Activated CD8-positive, alpha-beta T cell treated with anti-CD3 and anti-CD28 coated beads for 36 hours (primary cell): ENCODE measurements around the gene CTSD. TPM values are rescaled to one million over a fixed set of nuclear protein-coding genes. Genes with fewer than 3 reads are reported as not detected.

Experiments
- ATAC-seq: fragments of 200-7000 bp; cut with Tn5 transposase; one replicate; pipeline ENCODE4 v1.10.0; 2021; ENCODE audit warnings: mild to moderate bottlenecking, moderate library complexity
- CTCF ChIA-PET: fragments of 350-600 bp; sonication (Branson Sonifier 250); formaldehyde crosslinking; loops from one replicate; lab custom pipeline; 2021; ENCODE audit warnings: antibody characterized with exemption; lab: Charles Lee
- POLR2A ChIA-PET: fragments of 350-600 bp; sonication (Branson Sonifier 250); formaldehyde crosslinking; loops from one replicate; lab custom pipeline; 2021; ENCODE audit warnings: antibody characterized with exemption; lab: Charles Lee
- DNase-seq: peaks from one replicate; pipeline ENCODE4 v3.0.0-alpha.2; 2020
- H3K27ac Mint-ChIP-seq: one replicate; pipeline ENCODE4 v1.8.0; 2021; ENCODE audit warnings: mild to moderate bottlenecking, mixed read lengths
- H3K27me3 Mint-ChIP-seq: one replicate; pipeline ENCODE4 v1.8.0; 2021; ENCODE audit warnings: mixed read lengths
- H3K36me3 Mint-ChIP-seq: one replicate; pipeline ENCODE4 v1.8.0; 2021; ENCODE audit warnings: low read depth, mixed read lengths
- H3K4me1 Mint-ChIP-seq: one replicate; pipeline ENCODE4 v1.8.0; 2021; ENCODE audit warnings: low read depth, mixed read lengths
- H3K4me3 Mint-ChIP-seq: one replicate; pipeline ENCODE4 v1.8.0; 2021; ENCODE audit warnings: mild to moderate bottlenecking, moderate library complexity, mixed read lengths
- H3K9me3 Mint-ChIP-seq: one replicate; pipeline ENCODE4 v1.8.0; 2021; ENCODE audit warnings: mixed read lengths
- intact Hi-C: fragments of 100-400 bp; cut with micrococcal nuclease; formaldehyde crosslinking; loops from one replicate; pipeline ENCODE4 v1.10.0; 2022
- total RNA-seq, 2 experiments: library from RNA; stranded (reverse); gene quantifications; one replicate each; pipeline ENCODE4 v1.2.3, GENCODE V29; 2021
- TF ChIP-seq, protein P1 (sequence below): fragments of 200-600 bp; IDR thresholded peaks from one replicate; pipeline ENCODE4 v1.8.0; 2022; ENCODE audit warnings: antibody characterized with exemption, mild to moderate bottlenecking

CTSD gene
- total RNA-seq, 2 experiments from 2014 or later, result 44.9 to 45.6 TPM

DNA sequence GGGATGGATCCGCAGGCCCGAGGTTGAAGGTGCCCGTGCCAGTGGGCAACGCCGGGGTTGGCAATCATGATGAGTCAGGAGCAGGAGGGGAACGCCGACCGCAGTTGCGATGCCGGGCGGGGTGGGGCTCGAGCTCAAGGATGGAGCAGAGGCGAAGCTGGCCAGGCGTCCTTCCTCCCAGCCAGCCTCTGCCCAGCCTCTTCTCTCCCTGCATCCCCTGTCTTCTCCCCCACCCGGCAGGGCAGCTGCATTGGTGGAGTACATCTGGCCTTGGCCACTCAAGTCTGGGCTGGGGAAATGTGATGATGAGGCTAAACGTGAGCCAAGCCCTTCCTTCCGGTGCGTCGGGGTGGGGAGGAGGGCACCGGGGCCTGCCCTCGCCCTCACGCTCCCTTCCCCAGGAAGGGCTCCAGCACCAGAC is 17.2 kb downstream of the CTSD start:
- TF ChIP-seq, protein P1, sequence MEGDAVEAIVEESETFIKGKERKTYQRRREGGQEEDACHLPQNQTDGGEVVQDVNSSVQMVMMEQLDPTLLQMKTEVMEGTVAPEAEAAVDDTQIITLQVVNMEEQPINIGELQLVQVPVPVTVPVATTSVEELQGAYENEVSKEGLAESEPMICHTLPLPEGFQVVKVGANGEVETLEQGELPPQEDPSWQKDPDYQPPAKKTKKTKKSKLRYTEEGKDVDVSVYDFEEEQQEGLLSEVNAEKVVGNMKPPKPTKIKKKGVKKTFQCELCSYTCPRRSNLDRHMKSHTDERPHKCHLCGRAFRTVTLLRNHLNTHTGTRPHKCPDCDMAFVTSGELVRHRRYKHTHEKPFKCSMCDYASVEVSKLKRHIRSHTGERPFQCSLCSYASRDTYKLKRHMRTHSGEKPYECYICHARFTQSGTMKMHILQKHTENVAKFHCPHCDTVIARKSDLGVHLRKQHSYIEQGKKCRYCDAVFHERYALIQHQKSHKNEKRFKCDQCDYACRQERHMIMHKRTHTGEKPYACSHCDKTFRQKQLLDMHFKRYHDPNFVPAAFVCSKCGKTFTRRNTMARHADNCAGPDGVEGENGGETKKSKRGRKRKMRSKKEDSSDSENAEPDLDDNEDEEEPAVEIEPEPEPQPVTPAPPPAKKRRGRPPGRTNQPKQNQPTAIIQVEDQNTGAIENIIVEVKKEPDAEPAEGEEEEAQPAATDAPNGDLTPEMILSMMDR, result no peak
- no peak overlapping the region for H3K4me3 Mint-ChIP-seq
- ATAC-seq (no peak), DNase-seq (no peak)
- H3K27me3 Mint-ChIP-seq, result peaks cover 15% of the 10 kb centered on the region
- intact Hi-C loops, result no loop called here
- H3K9me3 Mint-ChIP-seq, result peaks cover 2% of the 10 kb centered on the region
- H3K36me3 Mint-ChIP-seq, result no peaks in the 10 kb centered on the region
- POLR2A ChIA-PET, result no interaction called here
- no peak overlapping the region for H3K27ac Mint-ChIP-seq
- peaks cover 14% of the 10 kb centered on the region for H3K4me1 Mint-ChIP-seq
- CTCF ChIA-PET, result no interaction called here

DNA sequence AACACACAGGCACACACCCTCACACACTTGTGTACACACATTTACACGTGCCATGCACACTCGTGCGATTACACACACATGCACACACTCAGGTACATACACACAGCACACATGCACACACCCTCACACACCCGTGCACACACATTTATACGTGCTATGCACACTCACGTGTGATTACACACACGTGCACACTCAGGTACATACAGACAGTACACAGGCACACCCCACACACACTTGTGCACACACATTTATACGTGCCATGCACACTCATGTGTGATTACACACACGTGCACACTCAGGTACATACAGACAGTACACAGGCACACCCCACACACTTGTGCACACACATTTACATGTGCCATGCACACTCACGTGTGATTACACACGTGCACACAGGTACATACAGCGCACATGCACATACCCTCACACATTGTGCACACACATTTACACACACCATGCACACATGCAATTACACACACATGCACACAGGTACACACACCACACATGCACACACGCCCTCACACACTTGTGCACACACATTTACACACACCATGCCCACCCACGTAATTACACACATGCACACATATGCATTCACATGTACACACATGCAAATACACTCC is 17.9 kb downstream of the CTSD start:
- DNase-seq (no peak), ATAC-seq (no peak)
- H3K27ac Mint-ChIP-seq, result no peak overlapping the region
- intact Hi-C loops, result no loop called here
- no peaks in the 10 kb centered on the region for H3K36me3 Mint-ChIP-seq
- POLR2A ChIA-PET, result no interaction called here
- CTCF ChIA-PET, result no interaction called here
- H3K27me3 Mint-ChIP-seq, result peaks cover 15% of the 10 kb centered on the region
- peaks cover 14% of the 10 kb centered on the region for H3K4me1 Mint-ChIP-seq
- H3K4me3 Mint-ChIP-seq, result no peak overlapping the region
- peaks cover 2% of the 10 kb centered on the region for H3K9me3 Mint-ChIP-seq
- TF ChIP-seq, protein P1, result no peak

DNA sequence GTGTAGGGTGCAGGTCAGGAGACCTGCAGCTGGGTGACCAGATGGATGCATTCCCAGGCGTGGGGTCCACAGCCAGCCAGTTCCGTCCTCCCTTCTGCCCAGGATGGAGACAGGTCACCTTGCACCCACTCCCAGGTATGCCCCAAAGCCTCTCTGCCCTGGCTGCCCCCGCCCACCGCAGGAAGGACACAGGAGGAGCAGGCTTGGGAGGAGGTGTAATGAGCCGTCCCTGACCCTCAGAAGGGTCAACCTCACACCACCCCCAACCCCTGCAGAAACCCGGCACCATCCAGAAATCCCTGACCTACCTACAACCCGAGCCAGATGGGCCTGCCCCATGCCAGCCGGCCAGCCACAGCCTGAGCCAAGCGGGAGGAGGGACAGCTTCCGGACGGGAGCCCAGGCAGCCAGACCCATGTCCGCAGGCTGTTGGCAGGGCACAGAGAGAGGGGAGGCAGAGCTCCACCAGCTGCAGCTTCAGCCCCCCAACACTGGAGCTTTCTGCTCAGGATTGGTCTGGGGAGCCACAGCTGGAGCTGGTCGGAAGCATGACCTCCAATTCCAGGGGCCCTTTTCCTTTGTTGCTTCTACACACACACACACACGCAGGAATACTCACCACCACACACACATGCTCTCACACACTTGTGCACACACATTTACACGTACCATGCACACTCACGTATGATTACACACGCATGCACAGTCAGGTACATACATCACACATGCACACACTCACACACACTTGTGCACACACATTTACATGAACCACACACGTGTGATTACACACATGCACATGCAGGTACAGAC is 18.6 kb downstream of the CTSD start:
- Mint-ChIP-seq H3K9me3 (peaks cover 2% of the 10 kb centered on the region), H3K4me1 (peaks cover 9% of the 10 kb centered on the region), H3K27ac (no peak overlapping the region), H3K36me3 (no peaks in the 10 kb centered on the region), H3K27me3 (peaks cover 10% of the 10 kb centered on the region), H3K4me3 (no peak overlapping the region)
- TF ChIP-seq, protein P1, result no peak
- POLR2A ChIA-PET, result interaction anchor here (1.7 kb wide), 1 partner anchor 12 kb away, joined by 7 read pairs; no protein-coding TSS in a partner anchor
- CTCF ChIA-PET, result interaction anchor here (0.6 kb wide), 1 partner anchor 51 kb away, joined by 3 read pairs; no protein-coding TSS in a partner anchor
- ATAC-seq (no peak), DNase-seq (no peak)
- intact Hi-C loops, result no loop called here

DNA sequence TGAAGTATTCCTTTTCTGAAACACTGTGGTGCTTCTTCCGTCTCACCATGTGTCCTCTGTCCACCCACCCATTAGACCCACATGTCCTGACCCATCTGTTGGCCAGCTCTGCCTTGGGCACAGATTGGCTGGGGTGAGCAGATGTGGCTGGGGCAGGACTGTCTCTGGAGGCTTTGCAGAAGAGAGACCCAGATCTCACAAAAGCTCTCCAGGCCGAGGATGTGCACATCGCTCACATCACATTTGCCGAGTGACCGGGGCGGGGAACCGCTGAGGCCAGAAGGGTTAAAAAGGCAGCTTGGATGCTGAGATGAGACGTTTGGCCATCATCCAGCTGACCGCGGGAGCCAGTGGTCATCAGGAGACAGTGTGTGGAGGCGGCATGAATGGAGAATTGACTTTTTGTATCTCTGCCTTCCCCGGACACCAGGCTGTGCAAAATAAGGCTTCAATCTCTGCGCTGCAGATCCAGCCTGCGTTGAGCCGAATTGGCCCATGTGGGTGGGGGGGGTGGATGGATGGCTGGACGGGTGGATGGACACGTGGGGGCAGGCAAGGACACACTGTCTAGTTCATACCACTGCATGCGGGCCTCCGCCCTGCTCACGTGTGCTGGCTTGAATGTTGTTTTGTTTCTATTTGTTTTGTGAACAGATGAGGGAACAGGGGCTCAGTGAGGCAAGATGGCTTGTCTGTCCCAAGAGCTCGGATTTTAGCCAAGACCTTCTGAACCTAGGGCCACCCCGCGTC is 19.4 kb downstream of the CTSD start:
- no peak for DNase-seq
- TF ChIP-seq, protein P1, result no peak
- no peak for ATAC-seq
- ChIA-PET CTCF (interaction anchor here (0.6 kb wide), 1 partner anchor 50 kb away, joined by 3 read pairs; no protein-coding TSS in a partner anchor), POLR2A (interaction anchor here (1.7 kb wide), 1 partner anchor 13 kb away, joined by 7 read pairs; no protein-coding TSS in a partner anchor)
- no peak overlapping the region for H3K4me3 Mint-ChIP-seq
- H3K9me3 Mint-ChIP-seq, result peaks cover 2% of the 10 kb centered on the region
- peaks cover 3% of the 10 kb centered on the region for H3K27me3 Mint-ChIP-seq
- H3K27ac Mint-ChIP-seq, result no peak overlapping the region
- H3K36me3 Mint-ChIP-seq, result no peaks in the 10 kb centered on the region
- H3K4me1 Mint-ChIP-seq, result peaks cover 2% of the 10 kb centered on the region
- intact Hi-C loops, result no loop called here
